IMR-90 (cell line): ENCODE measurements around the gene CYP46A1. TPM values are rescaled to one million over a fixed set of nuclear protein-coding genes. Genes with fewer than 3 reads are reported as not detected.

ENCODE experiments used
- ATAC-seq: fragments of 200-7000 bp; cut with Tn5 transposase; 2 replicates; pipeline ENCODE4 v1.9.1; 2020; ENCODE audit warnings: low read depth, mild to moderate bottlenecking, moderate library complexity
- BruUV-seq: library from RNA; stranded (reverse); fragments of 400-500 nt; replicated peaks from 2 replicates; lab custom pipeline; 2021; lab: Mats Ljungman, UMichigan
- CTCF ChIA-PET: fragments of 300-600 bp; formaldehyde crosslinking; extraction: SDS; loops from one replicate; lab custom pipeline; 2021; ENCODE audit warnings: antibody characterized with exemption; lab: Yijun Ruan, JAX
- POLR2A ChIA-PET: fragments of 300-600 bp; sonication (Branson Sonifier 250); formaldehyde crosslinking; loops from one replicate; lab custom pipeline; 2022; ENCODE audit warnings: antibody characterized with exemption; ENCODE audit not compliant: unreplicated experiment; lab: Charles Lee
- DNase-seq: peaks from one replicate; pipeline ENCODE4 v3.0.0; 2013
- H2AFZ ChIP-seq: replicated peaks from 2 replicates; pipeline ENCODE3; 2013; ENCODE audit warnings: low read length, mild to moderate bottlenecking; ENCODE audit not compliant: poor library complexity
- H2AK5ac ChIP-seq: 2 replicates; pipeline ENCODE4 v1.6.1; 2013; ENCODE audit warnings: low read depth, low read length, inconsistent platforms
- H2AK9ac ChIP-seq: replicated peaks from 2 replicates; pipeline ENCODE3; 2013; ENCODE audit warnings: mild to moderate bottlenecking, low read depth, low read length, moderate library complexity; ENCODE audit not compliant: poor library complexity
- H2BK120ac ChIP-seq: 2 replicates; pipeline ENCODE4 v1.6.1; 2013; ENCODE audit warnings: low read depth, low read length, inconsistent platforms
- H2BK15ac ChIP-seq: 3 replicates; pipeline ENCODE4 v1.6.1; 2013; ENCODE audit warnings: low read depth, low read length, inconsistent platforms
- H2BK20ac ChIP-seq: 2 replicates; pipeline ENCODE4 v1.6.1; 2013; ENCODE audit warnings: low read depth, mild to moderate bottlenecking, inconsistent platforms, low read length, moderate library complexity
- H2BK5ac ChIP-seq: 2 replicates; pipeline ENCODE4 v1.6.1; 2013; ENCODE audit warnings: mild to moderate bottlenecking, low read depth, low read length, inconsistent platforms; ENCODE audit not compliant: poor library complexity, severe bottlenecking
- H3K14ac ChIP-seq: replicated peaks from 2 replicates; pipeline ENCODE4 v1.6.1; 2013; ENCODE audit warnings: low read depth, low read length, inconsistent platforms
- H3K18ac ChIP-seq: 2 replicates; pipeline ENCODE4 v1.6.1; 2013; ENCODE audit warnings: low read depth, low read length, control low read depth
- H3K23ac ChIP-seq: 2 replicates; pipeline ENCODE4 v1.6.1; 2013; ENCODE audit warnings: low read depth, low read length, inconsistent platforms
- H3K27ac ChIP-seq: 2 replicates; pipeline ENCODE4 v1.5.1; 2013; ENCODE audit warnings: mild to moderate bottlenecking, control low read depth, low read length; ENCODE audit not compliant: insufficient read depth
- H3K27me3 ChIP-seq: 2 replicates; pipeline ENCODE4 v1.6.1; 2013; ENCODE audit warnings: low read length; ENCODE audit not compliant: control insufficient read depth, insufficient read depth
- H3K36me3 ChIP-seq: 2 replicates; pipeline ENCODE4 v1.6.1; 2013; ENCODE audit warnings: low read length, mixed read lengths; ENCODE audit not compliant: control insufficient read depth, insufficient read depth
- H3K4ac ChIP-seq: 2 replicates; pipeline ENCODE4 v1.6.1; 2013; ENCODE audit warnings: low read depth, low read length, inconsistent platforms
- H3K4me1 ChIP-seq: 2 replicates; pipeline ENCODE4 v1.6.1; 2013; ENCODE audit warnings: low read length, mixed read lengths; ENCODE audit not compliant: control insufficient read depth, insufficient read depth
- H3K4me2 ChIP-seq: 2 replicates; pipeline ENCODE4 v1.6.1; 2013; ENCODE audit warnings: low read depth, mild to moderate bottlenecking, control low read depth, low read length, moderate library complexity
- H3K4me3 ChIP-seq: 2 replicates; pipeline ENCODE4 v1.5.1; 2013; ENCODE audit warnings: low read depth, mild to moderate bottlenecking, control low read depth, low read length, moderate library complexity; ENCODE audit not compliant: insufficient read depth
- H3K56ac ChIP-seq: 2 replicates; pipeline ENCODE4 v1.6.1; 2013; ENCODE audit warnings: low read length, inconsistent platforms; ENCODE audit not compliant: insufficient read depth; ENCODE audit errors: extremely low read depth
- H3K79me1 ChIP-seq, 2 experiments: 2 replicates each; pipeline ENCODE4 v1.6.1; 2013; ENCODE audit warnings: low read length in 2 of 2, inconsistent platforms in 1 of 2, low read depth in 1 of 2
- H3K9ac ChIP-seq: 2 replicates; pipeline ENCODE4 v1.6.1; 2013; ENCODE audit warnings: low read depth, low read length, control low read depth
- H3K9me1 ChIP-seq: 2 replicates; pipeline ENCODE4 v1.6.1; 2013; ENCODE audit warnings: low read length, inconsistent platforms; ENCODE audit not compliant: insufficient read depth
- H3K9me3 ChIP-seq: 2 replicates; pipeline ENCODE4 v1.6.1; 2013; ENCODE audit warnings: low read length; ENCODE audit not compliant: control insufficient read depth, insufficient read depth
- H4K20me1 ChIP-seq: 2 replicates; pipeline ENCODE4 v1.6.1; 2013; ENCODE audit warnings: low read length, inconsistent platforms; ENCODE audit not compliant: insufficient read depth
- H4K5ac ChIP-seq: 2 replicates; pipeline ENCODE4 v1.6.1; 2013; ENCODE audit warnings: mild to moderate bottlenecking, low read depth, low read length, control low read depth
- H4K8ac ChIP-seq, 2 experiments: 2 replicates each; pipeline ENCODE4 v1.6.1; 2013; ENCODE audit warnings: low read depth in 2 of 2, low read length in 2 of 2, control low read depth in 1 of 2, inconsistent platforms in 1 of 2
- H4K91ac ChIP-seq: 2 replicates; pipeline ENCODE4 v1.6.1; 2013; ENCODE audit warnings: low read depth, low read length, inconsistent platforms; ENCODE audit not compliant: insufficient read depth
- BHLHE40 ChIP-seq: fragments of 150-350 bp; IDR thresholded peaks from 2 replicates; pipeline ENCODE4 v1.6.1; 2016; ENCODE audit warnings: mild to moderate bottlenecking, low read depth, low read length
- CEBPB ChIP-seq: IDR thresholded peaks from 2 replicates; pipeline ENCODE4 v1.6.1; 2012; ENCODE audit warnings: low read depth, low read length, improper control_type of control experiment
- CHD1 ChIP-seq: IDR thresholded peaks from 2 replicates; pipeline ENCODE4 v1.6.1; 2012; ENCODE audit warnings: low read depth, low read length, improper control_type of control experiment
- CTCF ChIP-seq: conservative IDR thresholded peaks from 2 replicates; pipeline ENCODE4 v1.5.1; 2012; ENCODE audit warnings: mild to moderate bottlenecking, low read depth, low read length, improper control_type of control experiment
- FOS ChIP-seq: fragments of 150-350 bp; IDR thresholded peaks from 2 replicates; pipeline ENCODE4 v1.6.1; 2016; ENCODE audit warnings: low read depth, low read length
- MAFK ChIP-seq: IDR thresholded peaks from 2 replicates; pipeline ENCODE4 v1.6.1; 2012; ENCODE audit warnings: low read depth, low read length, improper control_type of control experiment
- MAZ ChIP-seq: IDR thresholded peaks from 2 replicates; pipeline ENCODE4 v1.6.1; 2012; ENCODE audit warnings: low read depth, mild to moderate bottlenecking, low read length, improper control_type of control experiment, moderate library complexity, borderline replicate concordance
- MXI1 ChIP-seq: IDR thresholded peaks from 2 replicates; pipeline ENCODE4 v1.6.1; 2012; ENCODE audit warnings: low read depth, mild to moderate bottlenecking, low read length, moderate library complexity, borderline replicate concordance
- NFE2L2 ChIP-seq: fragments of 150-350 bp; IDR thresholded peaks from 2 replicates; pipeline ENCODE4 v1.6.1; 2016; ENCODE audit warnings: low read depth, mild to moderate bottlenecking, low read length
- POLR2A ChIP-seq: IDR thresholded peaks from 2 replicates; pipeline ENCODE4 v1.6.1; 2012; ENCODE audit warnings: mild to moderate bottlenecking, low read depth, low read length
- RAD21 ChIP-seq: IDR thresholded peaks from 2 replicates; pipeline ENCODE4 v1.6.1; 2012; ENCODE audit warnings: low read length, improper control_type of control experiment
- RCOR1 ChIP-seq: IDR thresholded peaks from 2 replicates; pipeline ENCODE4 v1.6.1; 2012; ENCODE audit warnings: mild to moderate bottlenecking, low read length, improper control_type of control experiment; ENCODE audit not compliant: insufficient replicate concordance
- RFX5 ChIP-seq: IDR thresholded peaks from 2 replicates; pipeline ENCODE4 v1.8.0; 2012; ENCODE audit warnings: low read depth, mild to moderate bottlenecking, low read length, moderate library complexity
- SMC3 ChIP-seq: fragments of 150-350 bp; IDR thresholded peaks from 2 replicates; pipeline ENCODE4 v1.6.1; 2016; ENCODE audit warnings: low read depth, mild to moderate bottlenecking, antibody characterized with exemption, low read length, moderate library complexity
- USF2 ChIP-seq: fragments of 150-350 bp; IDR thresholded peaks from 2 replicates; pipeline ENCODE4 v1.6.1; 2017; ENCODE audit warnings: mild to moderate bottlenecking, antibody characterized with exemption, low read length, low read depth
- WGBS, 2 experiments: methylation state at CpG; one replicate each; pipeline versions ENCODE4 v1.1.5 to v1.1.7; 2013; ENCODE audit warnings: missing lambda C conversion rate in 2 of 2; ENCODE audit not compliant: insufficient read length in 1 of 2; ENCODE audit errors: extremely low coverage in 2 of 2; 5-methylcytosine and 5-hydroxymethylcytosine counted together
- dilution Hi-C: fragments of 300-500 bp; cut with HindIII; formaldehyde crosslinking; loops from one replicate; pipeline ENCODE4 v1.14.3; 2018; ENCODE audit warnings: low sequenced_read_pairs; ENCODE audit not compliant: unreplicated experiment
- in situ Hi-C: fragments of 300-500 bp; cut with MboI; formaldehyde crosslinking; loops from 3 replicates; pipeline ENCODE4 v1.14.3; 2019; ENCODE audit warnings: low sequenced_read_pairs, inconsistent platforms, mixed read lengths
- intact Hi-C: fragments of 100-400 bp; cut with micrococcal nuclease; formaldehyde crosslinking; loops from 2 replicates; pipeline ENCODE4 v1.10.0; 2022
- polyA plus RNA-seq, 3 experiments: library from polyadenylated mRNA; depleted of rRNA; stranded (reverse); fragments of >200 nt; gene quantifications; 2 replicates each; pipeline ENCODE4 v1.2.3, GENCODE V29; 2012; ENCODE audit warnings: low replicate concordance in 1 of 3
- total RNA-seq: library from RNA; depleted of rRNA; stranded (reverse); fragments of >200 nt; gene quantifications from 2 replicates; pipeline ENCODE4 v1.2.3, GENCODE V29; 2012
- TF ChIP-seq, protein P1 (sequence below): fragments of 150-350 bp; IDR thresholded peaks from 2 replicates; pipeline ENCODE4 v1.6.1; 2016; ENCODE audit warnings: low read depth, mild to moderate bottlenecking, low read length, moderate library complexity, borderline replicate concordance

Gene CYP46A1
- total and polyA plus RNA-seq, 2 of the 4 experiments (the other 2 are of a cell fraction): 0.18 to 0.31 TPM

DNA sequence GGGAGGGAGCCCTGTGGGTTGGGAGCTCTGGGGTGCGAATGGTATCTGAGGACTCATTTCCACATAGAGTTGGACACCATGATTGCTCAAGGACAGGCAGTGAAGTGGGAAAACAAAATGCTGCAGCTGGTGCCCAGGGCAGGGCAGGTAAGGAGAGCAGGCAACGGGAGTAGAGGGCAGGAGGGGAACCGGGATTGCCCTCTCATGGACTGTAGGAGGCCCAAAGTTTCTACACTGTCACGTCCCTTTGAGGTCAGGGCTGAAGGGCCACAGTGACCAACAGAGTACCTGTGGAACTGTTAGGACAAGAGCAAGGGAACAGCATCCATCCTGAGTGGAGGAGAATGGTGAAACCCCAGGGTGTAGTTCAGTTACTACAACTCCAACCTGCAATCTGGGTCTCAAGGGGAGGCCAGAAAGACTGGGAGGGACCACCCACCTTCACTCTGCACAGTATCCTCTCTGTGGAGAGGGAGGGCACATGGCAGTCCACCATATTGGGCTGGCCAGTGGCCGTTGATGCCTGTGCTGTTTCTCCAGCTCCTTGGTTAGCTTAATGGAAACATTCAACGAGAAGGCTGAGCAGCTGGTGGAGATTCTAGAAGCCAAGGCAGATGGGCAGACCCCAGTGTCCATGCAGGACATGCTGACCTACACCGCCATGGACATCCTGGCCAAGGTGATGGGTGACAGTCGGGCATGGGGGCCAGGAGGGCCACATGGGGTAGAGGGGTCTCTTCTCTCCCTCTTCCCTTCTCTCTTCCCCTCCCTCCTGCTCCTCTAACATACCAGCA, 22.2 kb downstream of the CYP46A1 start:
- DNase-seq: no peak
- Histone ChIP-seq H2BK15ac (no peak overlapping the region), H3K36me3 (no peaks in the 10 kb centered on the region), H3K14ac (no peak overlapping the region), H4K20me1 (no peaks in the 10 kb centered on the region), H4K91ac (no peak overlapping the region), H3K56ac (no peak overlapping the region), H3K79me1 (no peaks in the 10 kb centered on the region), H4K8ac (no peak overlapping the region), H3K4me3 (no peak overlapping the region), H2AFZ (no peak overlapping the region), H3K23ac (no peak overlapping the region), H4K5ac (no peak overlapping the region), H2BK120ac (no peak overlapping the region), H2AK9ac (no peak overlapping the region), H3K4ac (no peak overlapping the region), H3K4me2 (no peak overlapping the region), H3K9me1 (no peaks in the 10 kb centered on the region), H3K9me3 (peaks cover 10% of the 10 kb centered on the region), H3K9ac (no peak overlapping the region), H2BK5ac (no peak overlapping the region), H3K27me3 (peaks cover 6% of the 10 kb centered on the region; the same call in 1 of the 2 replicates), H3K4me1 (no peaks in the 10 kb centered on the region), H3K27ac (no peak overlapping the region), H2AK5ac (no peak overlapping the region), H3K18ac (no peak overlapping the region), H2BK20ac (no peak overlapping the region)
- in situ Hi-C loops: no loop called here
- intact Hi-C loops: no loop called here
- ChIA-PET CTCF (no interaction called here), POLR2A (no interaction called here)
- 0% methylated on average over 1 of the region's 8 CpGs; no CpG with 5 or more reads in 1 of the 2 experiments for WGBS, 2 experiments
- TF ChIP-seq RAD21 (no peak), CTCF (no peak), NFE2L2 (no peak), MXI1 (no peak), RCOR1 (no peak), SMC3 (no peak), MAZ (no peak), CHD1 (no peak), RFX5 (no peak), FOS (no peak), CEBPB (no peak), MAFK (no peak), BHLHE40 (no peak), USF2 (no peak), POLR2A (no peak)
- TF ChIP-seq, protein P1, sequence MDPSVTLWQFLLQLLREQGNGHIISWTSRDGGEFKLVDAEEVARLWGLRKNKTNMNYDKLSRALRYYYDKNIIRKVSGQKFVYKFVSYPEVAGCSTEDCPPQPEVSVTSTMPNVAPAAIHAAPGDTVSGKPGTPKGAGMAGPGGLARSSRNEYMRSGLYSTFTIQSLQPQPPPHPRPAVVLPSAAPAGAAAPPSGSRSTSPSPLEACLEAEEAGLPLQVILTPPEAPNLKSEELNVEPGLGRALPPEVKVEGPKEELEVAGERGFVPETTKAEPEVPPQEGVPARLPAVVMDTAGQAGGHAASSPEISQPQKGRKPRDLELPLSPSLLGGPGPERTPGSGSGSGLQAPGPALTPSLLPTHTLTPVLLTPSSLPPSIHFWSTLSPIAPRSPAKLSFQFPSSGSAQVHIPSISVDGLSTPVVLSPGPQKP: no peak
- ATAC-seq: no peak
- BruUV-seq: no TSS peak
- dilution Hi-C loops: no loop called here
